Hepatocyte (in vitro differentiated cells): ENCODE data around the gene SH3PXD2A. TPM values are rescaled to one million over a fixed set of nuclear protein-coding genes. Genes with fewer than 3 reads are reported as not detected.
"Not testable (repeated sequence)": the region's sequence is repeated elsewhere in the genome, so short reads cannot be mapped to it uniquely, and the experiment has no call there.

Source experiments
- DNase-seq: peaks from one replicate; pipeline ENCODE4 v3.0.0-alpha.2; 2016; ENCODE audit warnings: low spot score
- H2AFZ ChIP-seq: fragments of 200-600 bp; sonication (generic); 2 replicates; pipeline ENCODE4 v1.6.0; 2016; ENCODE audit warnings: antibody characterized with exemption, mild to moderate bottlenecking
- H3K27ac ChIP-seq: fragments of 200-600 bp; sonication (generic); 2 replicates; pipeline ENCODE4 v1.5.1; 2016; ENCODE audit warnings: mild to moderate bottlenecking
- H3K27me3 ChIP-seq: fragments of 200-600 bp; sonication (generic); 2 replicates; pipeline ENCODE4 v1.6.1; 2016
- H3K36me3 ChIP-seq: fragments of 200-600 bp; sonication (generic); replicated peaks from 2 replicates; pipeline ENCODE4 v1.5.1; 2016; ENCODE audit warnings: low read depth; ENCODE audit not compliant: insufficient read depth
- H3K4me1 ChIP-seq: fragments of 200-600 bp; sonication (generic); 2 replicates; pipeline ENCODE4 v1.5.1; 2016; ENCODE audit warnings: mild to moderate bottlenecking, moderate library complexity; ENCODE audit not compliant: insufficient read depth
- H3K4me2 ChIP-seq: fragments of 200-600 bp; sonication (generic); 2 replicates; pipeline ENCODE4 v1.6.0; 2016
- H3K4me3 ChIP-seq: fragments of 200-600 bp; sonication (generic); 2 replicates; pipeline ENCODE4 v1.5.1; 2016; ENCODE audit warnings: mild to moderate bottlenecking
- H3K79me2 ChIP-seq: fragments of 200-600 bp; sonication (generic); 2 replicates; pipeline ENCODE4 v1.6.0; 2017; ENCODE audit warnings: mild to moderate bottlenecking
- H3K9me2 ChIP-seq: fragments of 200-600 bp; sonication (generic); replicated peaks from 2 replicates; pipeline ENCODE4 v1.6.0; 2017; ENCODE audit warnings: mild to moderate bottlenecking; ENCODE audit not compliant: insufficient read depth
- H3K9me3 ChIP-seq: fragments of 200-600 bp; sonication (generic); 2 replicates; pipeline ENCODE4 v1.5.1; 2016; ENCODE audit warnings: low read depth, mild to moderate bottlenecking
- H4K20me1 ChIP-seq: fragments of 200-600 bp; sonication (generic); 2 replicates; pipeline ENCODE4 v1.6.0; 2016; ENCODE audit warnings: mild to moderate bottlenecking; ENCODE audit not compliant: insufficient read depth, poor library complexity, severe bottlenecking
- EZH2 ChIP-seq: fragments of 200-600 bp; sonication (generic); IDR thresholded peaks from 2 replicates; pipeline ENCODE4 v1.6.1; 2016; ENCODE audit warnings: antibody characterized with exemption, mild to moderate bottlenecking, borderline replicate concordance
- EZH2phosphoT487 ChIP-seq: fragments of 200-600 bp; sonication (generic); IDR thresholded peaks from one replicate; pipeline ENCODE4 v1.6.1; 2018; ENCODE audit warnings: antibody characterized with exemption, mild to moderate bottlenecking, low read depth, moderate library complexity; ENCODE audit not compliant: unreplicated experiment, severe bottlenecking
- WGBS: methylation state at CpG from one replicate; pipeline ENCODE4 v1.1.6; 2016; ENCODE audit warnings: low lambda C conversion rate; ENCODE audit errors: missing lambda C conversion rate; 5-methylcytosine and 5-hydroxymethylcytosine counted together
- polyA plus RNA-seq: library from polyadenylated mRNA; unstranded; fragments of >200 nt; fragmentation: Nextera tagmentation; extraction: Ambion mirVana; gene quantifications from 2 replicates; pipeline ENCODE4 v1.2.1, GENCODE V29; 2016
- total RNA-seq: library from RNA; depleted of rRNA; stranded (reverse); fragments of >200 nt; gene quantifications from 2 replicates; pipeline ENCODE4 v1.2.3, GENCODE V29; 2014
- TF ChIP-seq, protein P1 (sequence below): fragments of 200-600 bp; sonication (generic); IDR thresholded peaks from 2 replicates; pipeline ENCODE4 v1.5.1; 2016; ENCODE audit warnings: antibody characterized with exemption, mild to moderate bottlenecking; ENCODE audit not compliant: poor library complexity

Gene SH3PXD2A
- total and polyA plus RNA-seq, 2 experiments from 2014 or later = 8.4 to 13.6 TPM

DNA sequence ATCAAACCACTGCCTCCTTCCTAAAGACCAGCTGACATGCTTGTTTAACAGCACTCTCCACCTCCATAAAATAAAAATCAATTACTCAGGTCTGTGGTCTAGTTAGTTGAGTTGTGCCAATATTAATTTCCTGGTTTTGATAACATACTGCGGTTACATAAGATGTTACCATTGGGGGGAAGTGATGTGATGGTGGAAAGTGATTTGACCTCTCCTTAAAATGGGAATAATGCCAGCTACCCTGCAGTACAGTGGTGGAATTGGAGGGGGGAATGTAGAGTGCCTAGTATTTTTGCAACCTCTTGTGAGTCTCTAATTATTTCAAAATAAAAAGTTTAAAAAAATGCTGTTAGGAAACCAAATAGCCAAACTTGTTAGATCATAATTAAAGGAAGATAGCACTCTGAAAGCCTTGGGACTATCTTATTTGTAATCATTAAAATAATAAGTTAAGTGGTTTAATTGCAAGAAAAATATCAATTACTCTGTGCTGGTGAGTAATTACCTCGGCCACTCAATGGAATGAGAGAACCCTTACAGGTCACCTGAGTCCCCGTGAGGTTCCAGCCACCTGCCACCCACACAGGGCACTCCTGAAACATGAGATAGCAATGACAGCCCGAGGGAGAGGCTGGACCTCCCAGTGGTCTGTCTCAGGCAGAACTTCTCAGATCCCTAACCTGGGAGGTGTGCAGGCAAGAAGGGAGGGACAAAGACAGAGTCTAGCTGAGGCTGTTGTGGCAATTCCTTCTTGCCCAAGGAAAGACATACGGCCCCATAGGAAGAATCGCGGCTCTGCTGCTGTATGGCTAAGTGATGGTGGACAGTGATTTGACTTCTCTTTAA, 94.1 kb downstream of the SH3PXD2A start:
- H3K27ac ChIP-seq = no peak overlapping the region
- WGBS = 80% methylated on average over 7 of the region's 7 CpGs
- no peak for DNase-seq
- H3K36me3 ChIP-seq = no peaks in the 10 kb centered on the region
- peaks cover 2% of the 10 kb centered on the region for H3K79me2 ChIP-seq
- H3K4me3 ChIP-seq = no peak overlapping the region
- H3K9me2 ChIP-seq = no peaks in the 10 kb centered on the region
- no peaks in the 10 kb centered on the region for H4K20me1 ChIP-seq
- H3K4me2 ChIP-seq = no peak overlapping the region
- no peaks in the 10 kb centered on the region for H3K9me3 ChIP-seq
- TF ChIP-seq EZH2phosphoT487 (no peak), EZH2 (no peak)
- TF ChIP-seq, protein P1, sequence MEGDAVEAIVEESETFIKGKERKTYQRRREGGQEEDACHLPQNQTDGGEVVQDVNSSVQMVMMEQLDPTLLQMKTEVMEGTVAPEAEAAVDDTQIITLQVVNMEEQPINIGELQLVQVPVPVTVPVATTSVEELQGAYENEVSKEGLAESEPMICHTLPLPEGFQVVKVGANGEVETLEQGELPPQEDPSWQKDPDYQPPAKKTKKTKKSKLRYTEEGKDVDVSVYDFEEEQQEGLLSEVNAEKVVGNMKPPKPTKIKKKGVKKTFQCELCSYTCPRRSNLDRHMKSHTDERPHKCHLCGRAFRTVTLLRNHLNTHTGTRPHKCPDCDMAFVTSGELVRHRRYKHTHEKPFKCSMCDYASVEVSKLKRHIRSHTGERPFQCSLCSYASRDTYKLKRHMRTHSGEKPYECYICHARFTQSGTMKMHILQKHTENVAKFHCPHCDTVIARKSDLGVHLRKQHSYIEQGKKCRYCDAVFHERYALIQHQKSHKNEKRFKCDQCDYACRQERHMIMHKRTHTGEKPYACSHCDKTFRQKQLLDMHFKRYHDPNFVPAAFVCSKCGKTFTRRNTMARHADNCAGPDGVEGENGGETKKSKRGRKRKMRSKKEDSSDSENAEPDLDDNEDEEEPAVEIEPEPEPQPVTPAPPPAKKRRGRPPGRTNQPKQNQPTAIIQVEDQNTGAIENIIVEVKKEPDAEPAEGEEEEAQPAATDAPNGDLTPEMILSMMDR = no peak
- no peaks in the 10 kb centered on the region for H3K27me3 ChIP-seq
- H2AFZ ChIP-seq = no peak overlapping the region
- H3K4me1 ChIP-seq = peaks cover 9% of the 10 kb centered on the region

DNA sequence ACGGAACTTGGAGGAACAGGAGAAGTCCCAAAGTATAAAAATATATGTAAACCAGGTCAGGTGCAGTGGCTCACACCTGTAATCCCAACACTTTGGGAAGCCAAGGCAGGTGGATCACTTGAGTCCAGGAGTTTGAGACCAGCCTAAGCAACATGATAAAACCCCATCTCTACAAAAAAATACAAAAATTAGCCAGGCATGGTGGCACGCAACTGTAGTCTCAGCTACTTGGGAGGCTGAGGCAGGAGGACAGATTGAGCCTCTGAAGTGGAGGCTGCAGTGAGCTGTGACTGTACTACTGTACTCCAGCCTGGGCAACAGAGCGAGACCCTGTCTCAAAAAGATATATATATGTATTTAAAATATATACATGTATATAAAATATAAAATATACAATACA, 95.1 kb downstream of the SH3PXD2A start:
- H3K9me2 ChIP-seq, H3K4me2 ChIP-seq, H3K36me3 ChIP-seq, H3K4me3 ChIP-seq, H3K79me2 ChIP-seq, H3K27me3 ChIP-seq, H4K20me1 ChIP-seq, DNase-seq, H3K4me1 ChIP-seq, H3K9me3 ChIP-seq, H2AFZ ChIP-seq: not testable (repeated sequence)
- peak overlapping the region; percentile 59 for H3K27ac ChIP-seq
- 99% methylated on average over 3 of the region's 3 CpGs for WGBS

DNA sequence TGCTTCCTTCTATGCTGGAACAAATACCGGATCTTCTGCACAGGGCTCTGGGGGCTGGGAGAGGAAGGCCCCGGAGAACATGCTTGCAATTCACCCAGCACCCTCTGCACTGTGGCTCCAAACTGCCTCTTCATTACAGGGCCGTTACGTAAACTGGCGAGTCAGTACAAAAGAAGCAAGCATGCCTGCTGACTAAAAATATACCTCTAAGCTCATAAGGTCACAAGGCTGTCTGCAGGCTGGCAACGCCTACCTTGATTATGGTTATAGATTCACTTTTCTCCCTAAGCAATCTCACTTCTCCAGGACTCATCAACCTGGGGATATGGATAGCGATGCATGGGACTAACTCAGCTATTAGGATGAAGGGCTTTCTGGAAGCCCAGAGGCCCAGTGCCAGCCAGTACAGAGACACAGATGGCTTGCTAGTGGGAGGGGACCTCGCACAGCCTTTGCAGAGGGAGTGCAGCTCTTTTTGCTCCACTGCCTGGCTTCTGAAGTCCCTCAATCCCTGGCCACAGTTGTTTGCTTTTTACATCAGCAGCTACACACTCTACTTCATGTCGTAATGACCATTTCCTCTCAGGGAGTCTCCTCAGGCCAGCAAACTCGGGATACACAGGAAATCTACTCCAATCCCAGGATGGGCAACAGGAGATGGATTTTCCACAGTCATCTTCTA, 96.1 kb downstream of the SH3PXD2A start:
- no peaks in the 10 kb centered on the region for H3K9me2 ChIP-seq
- peak overlapping the region; percentile 59 for H3K27ac ChIP-seq
- peaks cover 2% of the 10 kb centered on the region for H3K79me2 ChIP-seq
- peaks cover 9% of the 10 kb centered on the region for H3K4me1 ChIP-seq
- TF ChIP-seq EZH2phosphoT487 (no peak), EZH2 (no peak)
- TF ChIP-seq, protein P1 = no peak
- no peaks in the 10 kb centered on the region for H3K27me3 ChIP-seq
- peak; percentile 63 for DNase-seq
- H4K20me1 ChIP-seq = no peaks in the 10 kb centered on the region
- no peaks in the 10 kb centered on the region for H3K9me3 ChIP-seq
- H2AFZ ChIP-seq = no peak overlapping the region
- H3K4me3 ChIP-seq = no peak overlapping the region
- H3K36me3 ChIP-seq = no peaks in the 10 kb centered on the region
- no peak overlapping the region for H3K4me2 ChIP-seq
- 55% methylated on average over 10 of the region's 10 CpGs for WGBS

DNA sequence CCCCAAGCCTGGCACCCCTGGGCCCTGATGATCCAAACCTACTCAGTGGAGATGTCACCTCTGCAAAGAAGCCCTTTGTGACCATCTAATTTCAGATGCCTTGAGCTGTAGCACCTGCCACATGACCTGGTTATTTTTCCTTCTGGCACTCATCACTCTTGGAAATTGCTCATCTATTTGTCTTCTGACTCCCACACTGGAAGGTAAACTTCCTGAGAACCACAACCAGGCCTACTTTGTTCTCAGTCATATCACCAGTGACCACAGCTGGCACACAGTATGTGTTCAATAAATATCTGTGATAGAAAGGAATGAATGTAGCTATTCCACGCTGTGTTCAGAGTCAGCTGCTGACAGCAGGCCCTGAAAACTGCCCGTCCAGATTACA, 97.1 kb downstream of the SH3PXD2A start:
- H3K9me3 ChIP-seq = no peaks in the 10 kb centered on the region
- H3K27me3 ChIP-seq = no peaks in the 10 kb centered on the region
- H3K4me1 ChIP-seq = peaks cover 9% of the 10 kb centered on the region
- peaks cover 2% of the 10 kb centered on the region for H3K79me2 ChIP-seq
- H3K9me2 ChIP-seq = no peaks in the 10 kb centered on the region
- 93% methylated on average over 2 of the region's 2 CpGs for WGBS
- TF ChIP-seq, protein P1 = no peak
- TF ChIP-seq EZH2 = no peak
- no peak for TF ChIP-seq EZH2phosphoT487
- no peak overlapping the region for H3K4me3 ChIP-seq
- H2AFZ ChIP-seq = no peak overlapping the region
- no peaks in the 10 kb centered on the region for H3K36me3 ChIP-seq
- H3K27ac ChIP-seq = peak overlapping the region; percentile 59
- no peak overlapping the region for H3K4me2 ChIP-seq
- H4K20me1 ChIP-seq = no peaks in the 10 kb centered on the region
- DNase-seq = no peak
